A673 (cell line): Measurements from ENCODE around the gene SLCO3A1. TPM values are rescaled to one million over a fixed set of nuclear protein-coding genes. Genes with fewer than 3 reads are reported as not detected.

Experiments used
- BruUV-seq: library from RNA; stranded (reverse); fragments of 400-500 nt; replicated peaks from 2 replicates; lab custom pipeline; 2021; lab: Mats Ljungman, UMichigan
- CTCF ChIA-PET: fragments of 300-600 bp; sonication (Branson Sonifier 250); formaldehyde crosslinking; loops from one replicate; lab custom pipeline; 2022; ENCODE audit warnings: antibody characterized with exemption; lab: Charles Lee
- POLR2A ChIA-PET: fragments of 300-600 bp; sonication (Branson Sonifier 250); formaldehyde crosslinking; loops from one replicate; lab custom pipeline; 2022; ENCODE audit warnings: antibody characterized with exemption; ENCODE audit not compliant: low non-redundant PET; lab: Charles Lee
- DNase-seq: peaks from one replicate; pipeline ENCODE4 v3.0.0-alpha.2; 2015; ENCODE audit warnings: low spot score
- H3K27ac ChIP-seq: fragments of 200-600 bp; sonication (generic); 2 replicates; pipeline ENCODE4 v1.5.1; 2016; ENCODE audit warnings: mixed run types, low read depth, mild to moderate bottlenecking, mixed read lengths, antibody characterized with exemption, low read length; ENCODE audit not compliant: poor library complexity, severe bottlenecking
- H3K27me3 ChIP-seq: fragments of 200-600 bp; sonication (generic); replicated peaks from 2 replicates; pipeline ENCODE4 v1.6.1; 2017; ENCODE audit warnings: mixed run types, low read depth, mild to moderate bottlenecking, mixed read lengths, antibody characterized with exemption, low read length; ENCODE audit not compliant: insufficient read depth, poor library complexity
- H3K36me3 ChIP-seq: fragments of 200-600 bp; sonication (generic); 2 replicates; pipeline ENCODE4 v1.6.1; 2016; ENCODE audit warnings: mixed run types, mild to moderate bottlenecking, mixed read lengths, antibody characterized with exemption, low read length; ENCODE audit not compliant: insufficient read depth, poor library complexity, severe bottlenecking
- H3K4me1 ChIP-seq: fragments of 200-600 bp; sonication (generic); 2 replicates; pipeline ENCODE4 v1.6.1; 2017; ENCODE audit warnings: mixed run types, mild to moderate bottlenecking, mixed read lengths, antibody characterized with exemption, low read length; ENCODE audit not compliant: insufficient read depth, poor library complexity, severe bottlenecking
- H3K4me3 ChIP-seq: fragments of 200-600 bp; sonication (generic); 2 replicates; pipeline ENCODE4 v1.5.1; 2016; ENCODE audit warnings: low read depth, mixed run types, mild to moderate bottlenecking, mixed read lengths, low read length; ENCODE audit not compliant: poor library complexity, severe bottlenecking
- H3K9me3 ChIP-seq: fragments of 200-600 bp; sonication (generic); 2 replicates; pipeline ENCODE4 v1.6.1; 2016; ENCODE audit warnings: mixed run types, low read depth, mild to moderate bottlenecking, mixed read lengths, antibody characterized with exemption, low read length; ENCODE audit not compliant: poor library complexity, severe bottlenecking
- EZH2 ChIP-seq: fragments of 200-600 bp; sonication (generic); IDR thresholded peaks from 2 replicates; pipeline ENCODE4 v1.6.1; 2017; ENCODE audit warnings: borderline replicate concordance, low read depth, mild to moderate bottlenecking, mixed read lengths, antibody characterized with exemption, low read length; ENCODE audit not compliant: poor library complexity, severe bottlenecking
- intact Hi-C: fragments of 100-400 bp; cut with micrococcal nuclease; formaldehyde crosslinking; loops from one replicate; pipeline ENCODE4 v1.10.0; 2022; ENCODE audit not compliant: unreplicated experiment
- total RNA-seq: library from RNA; stranded (reverse); gene quantifications from 2 replicates; pipeline ENCODE4 v1.2.3, GENCODE V29; 2021
- TF ChIP-seq, protein P1 (sequence below): fragments of 300-800, 200-600 bp; sonication (generic); conservative IDR thresholded peaks from 2 replicates; pipeline ENCODE4 v1.5.1; 2017; ENCODE audit warnings: low read depth, mild to moderate bottlenecking, antibody characterized with exemption, low read length, moderate library complexity, mixed read lengths

SLCO3A1 gene
- total RNA-seq, 1 experiment from 2014 or later = 16.6 TPM

DNA sequence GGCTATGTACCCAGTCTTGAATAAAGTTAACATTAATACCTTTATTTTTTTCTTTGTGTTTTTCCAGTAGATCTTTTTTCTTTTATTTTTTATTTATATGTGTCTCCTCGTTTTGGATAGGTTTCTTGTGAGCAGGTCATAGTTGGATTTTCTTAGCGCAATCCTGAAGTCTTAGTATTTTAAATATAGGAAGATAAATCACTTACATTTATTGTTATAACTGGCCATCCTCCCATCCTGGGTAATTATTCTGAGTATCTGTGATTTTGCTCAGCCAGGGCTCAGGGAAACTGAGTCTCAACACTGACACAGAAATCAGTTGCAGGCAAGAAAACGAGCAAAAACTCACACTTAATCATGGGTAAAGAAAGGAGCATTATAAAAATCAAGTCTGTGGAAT is 11.6 kb upstream of the SLCO3A1 start:
- BruUV-seq = no TSS peak

DNA sequence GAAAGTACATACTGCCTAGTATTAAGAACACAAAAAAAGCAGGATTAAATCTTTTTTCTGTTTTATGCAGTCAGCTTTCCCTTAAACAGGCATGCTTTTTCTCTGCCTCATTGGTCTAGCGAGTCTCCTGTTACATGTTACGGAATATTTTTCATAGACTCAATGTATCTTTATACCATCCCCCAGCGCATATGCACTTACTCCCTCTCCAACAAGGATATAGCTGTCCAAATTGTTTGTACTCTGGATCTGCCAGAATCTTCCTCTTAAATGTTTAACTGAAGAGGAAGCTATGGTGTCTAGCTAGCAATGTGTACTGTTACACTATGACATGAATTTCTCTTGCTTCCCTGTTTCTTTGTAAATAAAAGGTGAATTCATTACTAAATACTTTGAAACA is 9.2 kb upstream of the SLCO3A1 start:
- no peak for TF ChIP-seq EZH2
- TF ChIP-seq, protein P1, sequence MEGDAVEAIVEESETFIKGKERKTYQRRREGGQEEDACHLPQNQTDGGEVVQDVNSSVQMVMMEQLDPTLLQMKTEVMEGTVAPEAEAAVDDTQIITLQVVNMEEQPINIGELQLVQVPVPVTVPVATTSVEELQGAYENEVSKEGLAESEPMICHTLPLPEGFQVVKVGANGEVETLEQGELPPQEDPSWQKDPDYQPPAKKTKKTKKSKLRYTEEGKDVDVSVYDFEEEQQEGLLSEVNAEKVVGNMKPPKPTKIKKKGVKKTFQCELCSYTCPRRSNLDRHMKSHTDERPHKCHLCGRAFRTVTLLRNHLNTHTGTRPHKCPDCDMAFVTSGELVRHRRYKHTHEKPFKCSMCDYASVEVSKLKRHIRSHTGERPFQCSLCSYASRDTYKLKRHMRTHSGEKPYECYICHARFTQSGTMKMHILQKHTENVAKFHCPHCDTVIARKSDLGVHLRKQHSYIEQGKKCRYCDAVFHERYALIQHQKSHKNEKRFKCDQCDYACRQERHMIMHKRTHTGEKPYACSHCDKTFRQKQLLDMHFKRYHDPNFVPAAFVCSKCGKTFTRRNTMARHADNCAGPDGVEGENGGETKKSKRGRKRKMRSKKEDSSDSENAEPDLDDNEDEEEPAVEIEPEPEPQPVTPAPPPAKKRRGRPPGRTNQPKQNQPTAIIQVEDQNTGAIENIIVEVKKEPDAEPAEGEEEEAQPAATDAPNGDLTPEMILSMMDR = no peak
- no TSS peak for BruUV-seq
- intact Hi-C loops = no loop called here
- ChIA-PET CTCF (no interaction called here), POLR2A (interaction anchor here (0.6 kb wide), 1 partner anchor 27 kb away, joined by 3 read pairs; no protein-coding TSS in a partner anchor)
- Histone ChIP-seq H3K4me3 (no peak overlapping the region), H3K36me3 (no peaks in the 10 kb centered on the region), H3K27ac (no peak overlapping the region), H3K27me3 (no peaks in the 10 kb centered on the region), H3K9me3 (no peaks in the 10 kb centered on the region), H3K4me1 (no peaks in the 10 kb centered on the region)
- no peak for DNase-seq

More for the DNA sequence above, 11.6 kb upstream of the SLCO3A1 start:
- TF ChIP-seq, protein P1 = no peak
- TF ChIP-seq EZH2 = no peak
- no peak overlapping the region for H3K27ac ChIP-seq
- intact Hi-C loops = no loop called here
- CTCF ChIA-PET = no interaction called here
- no peaks in the 10 kb centered on the region for H3K36me3 ChIP-seq
- no peaks in the 10 kb centered on the region for H3K9me3 ChIP-seq
- no peaks in the 10 kb centered on the region for H3K4me1 ChIP-seq
- H3K4me3 ChIP-seq = no peak overlapping the region
- POLR2A ChIA-PET = no interaction called here
- H3K27me3 ChIP-seq = no peaks in the 10 kb centered on the region
- no peak for DNase-seq

DNA sequence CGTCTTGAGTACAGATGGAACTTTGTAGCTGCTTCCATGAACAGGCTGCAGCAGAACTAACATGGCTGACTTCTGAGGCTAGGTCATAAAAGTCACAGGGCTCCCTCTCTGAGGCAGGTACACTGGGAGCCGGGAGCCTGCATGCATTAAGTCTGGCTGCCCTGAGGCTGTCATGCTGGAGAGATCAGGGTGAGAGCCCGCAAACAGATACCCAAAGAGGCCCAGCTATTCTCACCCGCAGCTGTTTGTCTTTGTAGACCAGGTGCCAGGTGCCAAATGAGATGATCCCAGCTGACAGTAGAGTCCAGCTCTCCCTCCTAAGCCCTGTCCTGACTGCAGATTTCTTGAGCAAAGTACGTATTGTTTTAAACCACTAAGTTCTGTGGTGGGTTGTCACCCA is 8.6 kb upstream of the SLCO3A1 start:
- H3K27ac ChIP-seq = no peak overlapping the region

More for the DNA sequence above, 8.6 kb upstream of the SLCO3A1 start:
- POLR2A ChIA-PET = interaction anchor here (0.6 kb wide), 1 partner anchor 26 kb away, joined by 3 read pairs; no protein-coding TSS in a partner anchor
- H3K36me3 ChIP-seq = no peaks in the 10 kb centered on the region
- intact Hi-C loops = no loop called here
- H3K4me3 ChIP-seq = no peak overlapping the region
- no TSS peak for BruUV-seq
- TF ChIP-seq EZH2 = no peak
- TF ChIP-seq, protein P1 = no peak
- H3K9me3 ChIP-seq = no peaks in the 10 kb centered on the region
- H3K27me3 ChIP-seq = no peaks in the 10 kb centered on the region
- H3K4me1 ChIP-seq = no peaks in the 10 kb centered on the region
- CTCF ChIA-PET = no interaction called here
- no peak for DNase-seq
